ENCODE data around the gene CLMN.

The CLMN gene

GRCh38 chr14:95323361-95323760 lies 3.7 kb upstream of the CLMN start:
- Histone ChIP-seq H3K9me3 (ENCODE audit: low read length) (no peaks in the 10 kb centered on the region), H3K4me1 (ENCODE audit: insufficient read depth, low read length) (peaks cover 7% of the 10 kb centered on the region), H3K4me3 (ENCODE audit: low read length) (no peak overlapping the region), H3K36me3 (ENCODE audit: insufficient read depth, low read length) (no peaks in the 10 kb centered on the region), H3K27me3 (ENCODE audit: insufficient read depth, low read length) (peaks cover 4% of the 10 kb centered on the region), H2AFZ (ENCODE audit: low read depth, low read length) (no peak overlapping the region)

GRCh38 chr14:95322651-95323050 lies 2.9 kb upstream of the CLMN start:
- Histone ChIP-seq H3K4me3 (ENCODE audit: low read length) (no peak overlapping the region), H3K4me1 (ENCODE audit: insufficient read depth, low read length) (peaks cover 7% of the 10 kb centered on the region), H3K9me3 (ENCODE audit: low read length) (no peaks in the 10 kb centered on the region), H3K27me3 (ENCODE audit: insufficient read depth, low read length) (peaks cover 4% of the 10 kb centered on the region), H3K36me3 (ENCODE audit: insufficient read depth, low read length) (no peaks in the 10 kb centered on the region), H2AFZ (ENCODE audit: low read depth, low read length) (no peak overlapping the region)

GRCh38 chr14:95321693-95322455 lies 2.2 kb upstream of the CLMN start:
- peaks cover 12% of the 10 kb centered on the region for H3K4me1 ChIP-seq (ENCODE audit: insufficient read depth, low read length)
- H3K4me3 ChIP-seq (ENCODE audit: low read length), result no peak overlapping the region
- H2AFZ ChIP-seq (ENCODE audit: low read depth, low read length), result no peak overlapping the region
- peaks cover 4% of the 10 kb centered on the region for H3K27me3 ChIP-seq (ENCODE audit: insufficient read depth, low read length)
- H3K36me3 ChIP-seq (ENCODE audit: insufficient read depth, low read length), result no peaks in the 10 kb centered on the region
- no peaks in the 10 kb centered on the region for H3K9me3 ChIP-seq (ENCODE audit: low read length)

- Histone ChIP-seq H3K9me3 (ENCODE audit: low read length) (no peaks in the 10 kb centered on the region), H3K27me3 (ENCODE audit: insufficient read depth, low read length) (peaks cover 4% of the 10 kb centered on the region), H3K36me3 (ENCODE audit: insufficient read depth, low read length) (no peaks in the 10 kb centered on the region), H2AFZ (ENCODE audit: low read depth, low read length) (no peak overlapping the region), H3K4me1 (ENCODE audit: insufficient read depth, low read length) (peaks cover 20% of the 10 kb centered on the region), H3K4me3 (ENCODE audit: low read length) (no peak overlapping the region)
Measured at GRCh38 chr14:95320955-95321600, 1.4 kb upstream of the CLMN start.

- no peaks in the 10 kb centered on the region for H3K36me3 ChIP-seq (ENCODE audit: insufficient read depth, low read length)
- H3K27me3 ChIP-seq (ENCODE audit: insufficient read depth, low read length), result peaks cover 4% of the 10 kb centered on the region
- H3K9me3 ChIP-seq (ENCODE audit: low read length), result no peaks in the 10 kb centered on the region
- H3K4me1 ChIP-seq (ENCODE audit: insufficient read depth, low read length), result peaks cover 20% of the 10 kb centered on the region
- H2AFZ ChIP-seq (ENCODE audit: low read depth, low read length), result peak overlapping the region; percentile 67
- peak overlapping the region; percentile 37 for H3K4me3 ChIP-seq (ENCODE audit: low read length)
Measured at GRCh38 chr14:95320078-95320895, 579 bp upstream of the CLMN start.

- peak overlapping the region; percentile 98 for H2AFZ ChIP-seq (ENCODE audit: low read depth, low read length)
- H3K27me3 ChIP-seq (ENCODE audit: insufficient read depth, low read length), result peaks cover 4% of the 10 kb centered on the region
- H3K4me3 ChIP-seq (ENCODE audit: low read length), result peak overlapping the region; percentile 73
- no peaks in the 10 kb centered on the region for H3K36me3 ChIP-seq (ENCODE audit: insufficient read depth, low read length)
- H3K4me1 ChIP-seq (ENCODE audit: insufficient read depth, low read length), result peaks cover 23% of the 10 kb centered on the region
- H3K9me3 ChIP-seq (ENCODE audit: low read length), result no peaks in the 10 kb centered on the region
Measured at GRCh38 chr14:95318399-95319311, 1.1 kb downstream of the CLMN start.

- Histone ChIP-seq H2AFZ (ENCODE audit: low read depth, low read length) (no peak overlapping the region), H3K4me3 (ENCODE audit: low read length) (no peak overlapping the region), H3K4me1 (ENCODE audit: insufficient read depth, low read length) (peaks cover 23% of the 10 kb centered on the region), H3K9me3 (ENCODE audit: low read length) (no peaks in the 10 kb centered on the region), H3K36me3 (ENCODE audit: insufficient read depth, low read length) (no peaks in the 10 kb centered on the region), H3K27me3 (ENCODE audit: insufficient read depth, low read length) (peaks cover 4% of the 10 kb centered on the region)
Measured at GRCh38 chr14:95317817-95318343, 1.8 kb downstream of the CLMN start.

- Histone ChIP-seq H2AFZ (ENCODE audit: low read depth, low read length) (no peak overlapping the region), H3K4me1 (ENCODE audit: insufficient read depth, low read length) (peaks cover 23% of the 10 kb centered on the region), H3K4me3 (ENCODE audit: low read length) (no peak overlapping the region), H3K9me3 (ENCODE audit: low read length) (no peaks in the 10 kb centered on the region), H3K36me3 (ENCODE audit: insufficient read depth, low read length) (no peaks in the 10 kb centered on the region), H3K27me3 (ENCODE audit: insufficient read depth, low read length) (no peaks in the 10 kb centered on the region)
Measured at GRCh38 chr14:95316821-95317220, 2.9 kb downstream of the CLMN start.

GRCh38 chr14:95315579-95315978 lies 4.1 kb downstream of the CLMN start:
- H3K4me3 ChIP-seq (ENCODE audit: low read length), result no peak overlapping the region
- H3K36me3 ChIP-seq (ENCODE audit: insufficient read depth, low read length), result no peaks in the 10 kb centered on the region
- no peak overlapping the region for H2AFZ ChIP-seq (ENCODE audit: low read depth, low read length)
- H3K4me1 ChIP-seq (ENCODE audit: insufficient read depth, low read length), result peaks cover 23% of the 10 kb centered on the region
- H3K9me3 ChIP-seq (ENCODE audit: low read length), result no peaks in the 10 kb centered on the region
- no peaks in the 10 kb centered on the region for H3K27me3 ChIP-seq (ENCODE audit: insufficient read depth, low read length)

GRCh38 chr14:95315156-95315555 lies 4.6 kb downstream of the CLMN start:
- Histone ChIP-seq H3K36me3 (ENCODE audit: insufficient read depth, low read length) (no peaks in the 10 kb centered on the region), H2AFZ (ENCODE audit: low read depth, low read length) (no peak overlapping the region), H3K27me3 (ENCODE audit: insufficient read depth, low read length) (no peaks in the 10 kb centered on the region), H3K4me1 (ENCODE audit: insufficient read depth, low read length) (peaks cover 23% of the 10 kb centered on the region), H3K9me3 (ENCODE audit: low read length) (peaks cover under 1% of the 10 kb centered on the region), H3K4me3 (ENCODE audit: low read length) (no peak overlapping the region)

GRCh38 chr14:95314609-95315008 lies 5.1 kb downstream of the CLMN start:
- H3K4me3 ChIP-seq (ENCODE audit: low read length), result no peak overlapping the region
- H3K36me3 ChIP-seq (ENCODE audit: insufficient read depth, low read length), result no peaks in the 10 kb centered on the region
- H2AFZ ChIP-seq (ENCODE audit: low read depth, low read length), result no peak overlapping the region
- H3K4me1 ChIP-seq (ENCODE audit: insufficient read depth, low read length), result peaks cover 23% of the 10 kb centered on the region
- no peaks in the 10 kb centered on the region for H3K27me3 ChIP-seq (ENCODE audit: insufficient read depth, low read length)
- H3K9me3 ChIP-seq (ENCODE audit: low read length), result peaks cover 2% of the 10 kb centered on the region

- Histone ChIP-seq H2AFZ (ENCODE audit: low read depth, low read length) (no peak overlapping the region), H3K4me1 (ENCODE audit: insufficient read depth, low read length) (peaks cover 18% of the 10 kb centered on the region), H3K27me3 (ENCODE audit: insufficient read depth, low read length) (no peaks in the 10 kb centered on the region), H3K9me3 (ENCODE audit: low read length) (peaks cover 4% of the 10 kb centered on the region), H3K4me3 (ENCODE audit: low read length) (no peak overlapping the region), H3K36me3 (ENCODE audit: insufficient read depth, low read length) (no peaks in the 10 kb centered on the region)
Measured at GRCh38 chr14:95313707-95314106, 6.0 kb downstream of the CLMN start.
